ENCODE measurements around the gene NOS3. TPM values are rescaled to one million over a fixed set of nuclear protein-coding genes. Genes with fewer than 3 reads are reported as not detected.
A peak's percentile ranks its signal among the peaks of the same experiment; 100 is the strongest.

The NOS3 gene
- total RNA-seq, 1 experiment from 2014 or later = 3.2 TPM

DNA sequence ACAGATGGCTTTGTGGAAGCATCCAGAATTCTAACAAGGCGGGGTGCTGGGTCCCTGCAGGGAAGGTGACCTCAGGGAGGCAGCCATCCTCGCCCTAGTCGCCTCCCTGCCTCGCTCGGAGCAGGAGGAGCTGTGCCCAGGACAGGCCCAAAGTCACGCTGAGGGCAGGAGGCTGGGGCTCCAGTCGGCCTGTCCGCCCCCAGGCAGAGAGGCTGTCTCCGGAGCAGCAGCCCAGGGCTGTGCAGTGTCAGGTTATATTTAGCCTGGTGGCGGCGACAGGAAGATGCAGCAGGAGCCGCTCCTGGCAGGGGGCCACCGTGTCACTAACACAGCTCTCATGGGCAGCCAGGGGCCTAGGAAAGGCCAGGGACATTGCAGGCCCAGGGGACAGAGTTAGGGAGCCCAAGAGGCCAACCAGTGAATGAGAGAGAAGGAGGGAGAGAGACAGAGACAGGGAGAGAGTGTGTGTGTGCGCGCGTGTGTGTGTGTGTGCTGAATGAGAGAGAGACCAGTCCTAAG is 26.2 kb upstream of the NOS3 start:
- BruUV-seq (replicated peaks) = no TSS peak
- Histone ChIP-seq H3F3A (ENCODE audit: insufficient read depth, low read depth) (no peaks in the 10 kb centered on the region), H3K79me2 (ENCODE audit: low read depth) (no peaks in the 10 kb centered on the region), H3K4me2 (no peak overlapping the region), H3K4me1 (replicated peaks; ENCODE audit: insufficient read depth) (no peaks in the 10 kb centered on the region), H3K9me2 (ENCODE audit: insufficient read depth) (no peaks in the 10 kb centered on the region), H4K20me1 (ENCODE audit: insufficient read depth) (no peaks in the 10 kb centered on the region), H3K4me3 (no peak overlapping the region), H3K27ac (no peak overlapping the region), H3K27me3 (ENCODE audit: insufficient read depth, low read depth) (peaks cover 56% of the 10 kb centered on the region), H3K9me3 (ENCODE audit: insufficient read depth, low read depth) (no peaks in the 10 kb centered on the region), H3K36me3 (ENCODE audit: low read depth) (no peaks in the 10 kb centered on the region), H2AFZ (no peak overlapping the region)
- DNase-seq = peak in 1 of 2 experiments; percentile 34
- ChIA-PET POLR2A (ENCODE audit: unreplicated experiment) (no interaction called here), CTCF (interaction anchor here (0.5 to 1.3 kb wide), 2 partner anchors 45 to 1192 kb away, joined by 3 to 4 read pairs; no protein-coding TSS in a partner anchor)
- TF ChIP-seq, protein P1, sequence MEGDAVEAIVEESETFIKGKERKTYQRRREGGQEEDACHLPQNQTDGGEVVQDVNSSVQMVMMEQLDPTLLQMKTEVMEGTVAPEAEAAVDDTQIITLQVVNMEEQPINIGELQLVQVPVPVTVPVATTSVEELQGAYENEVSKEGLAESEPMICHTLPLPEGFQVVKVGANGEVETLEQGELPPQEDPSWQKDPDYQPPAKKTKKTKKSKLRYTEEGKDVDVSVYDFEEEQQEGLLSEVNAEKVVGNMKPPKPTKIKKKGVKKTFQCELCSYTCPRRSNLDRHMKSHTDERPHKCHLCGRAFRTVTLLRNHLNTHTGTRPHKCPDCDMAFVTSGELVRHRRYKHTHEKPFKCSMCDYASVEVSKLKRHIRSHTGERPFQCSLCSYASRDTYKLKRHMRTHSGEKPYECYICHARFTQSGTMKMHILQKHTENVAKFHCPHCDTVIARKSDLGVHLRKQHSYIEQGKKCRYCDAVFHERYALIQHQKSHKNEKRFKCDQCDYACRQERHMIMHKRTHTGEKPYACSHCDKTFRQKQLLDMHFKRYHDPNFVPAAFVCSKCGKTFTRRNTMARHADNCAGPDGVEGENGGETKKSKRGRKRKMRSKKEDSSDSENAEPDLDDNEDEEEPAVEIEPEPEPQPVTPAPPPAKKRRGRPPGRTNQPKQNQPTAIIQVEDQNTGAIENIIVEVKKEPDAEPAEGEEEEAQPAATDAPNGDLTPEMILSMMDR (conservative IDR thresholded peaks at IDR 0.05) = no peak
- TF ChIP-seq EZH2 (IDR thresholded peaks at IDR 0.05; ENCODE audit: low read depth) = no peak
- intact Hi-C loops (cut with micrococcal nuclease; ENCODE audit: unreplicated experiment) = no loop called here

- intact Hi-C loops (cut with micrococcal nuclease; ENCODE audit: unreplicated experiment) = no loop called here
- DNase-seq = peak in 1 of 2 experiments; percentile 29
- no peak overlapping the region for H3K4me2 ChIP-seq
- H3K79me2 ChIP-seq (ENCODE audit: low read depth) = no peaks in the 10 kb centered on the region
- H3K9me2 ChIP-seq (ENCODE audit: insufficient read depth) = no peaks in the 10 kb centered on the region
- BruUV-seq (replicated peaks) = no TSS peak
- H3F3A ChIP-seq (ENCODE audit: insufficient read depth, low read depth) = no peaks in the 10 kb centered on the region
- H3K36me3 ChIP-seq (ENCODE audit: low read depth) = no peaks in the 10 kb centered on the region
- H3K27ac ChIP-seq = no peak overlapping the region
- H4K20me1 ChIP-seq (ENCODE audit: insufficient read depth) = no peaks in the 10 kb centered on the region
- H3K27me3 ChIP-seq (ENCODE audit: insufficient read depth, low read depth) = peaks cover 60% of the 10 kb centered on the region
- no peak overlapping the region for H3K4me3 ChIP-seq
- H2AFZ ChIP-seq = no peak overlapping the region
- H3K9me3 ChIP-seq (ENCODE audit: insufficient read depth, low read depth) = no peaks in the 10 kb centered on the region
- no peaks in the 10 kb centered on the region for H3K4me1 ChIP-seq (replicated peaks; ENCODE audit: insufficient read depth)
- ChIA-PET POLR2A (ENCODE audit: unreplicated experiment) (no interaction called here), CTCF (interaction anchor here (0.6 to 1.3 kb wide), 2 partner anchors 45 to 59 kb away, joined by 4 to 7 read pairs; partner anchors contain the start of gene ATG9B)
- no peak for TF ChIP-seq EZH2 (IDR thresholded peaks at IDR 0.05; ENCODE audit: low read depth)
- TF ChIP-seq, protein P1 (conservative IDR thresholded peaks at IDR 0.05) = no peak
Observed at GRCh38 chr7:150965273-150965830, 25.5 kb upstream of the NOS3 start.

DNA sequence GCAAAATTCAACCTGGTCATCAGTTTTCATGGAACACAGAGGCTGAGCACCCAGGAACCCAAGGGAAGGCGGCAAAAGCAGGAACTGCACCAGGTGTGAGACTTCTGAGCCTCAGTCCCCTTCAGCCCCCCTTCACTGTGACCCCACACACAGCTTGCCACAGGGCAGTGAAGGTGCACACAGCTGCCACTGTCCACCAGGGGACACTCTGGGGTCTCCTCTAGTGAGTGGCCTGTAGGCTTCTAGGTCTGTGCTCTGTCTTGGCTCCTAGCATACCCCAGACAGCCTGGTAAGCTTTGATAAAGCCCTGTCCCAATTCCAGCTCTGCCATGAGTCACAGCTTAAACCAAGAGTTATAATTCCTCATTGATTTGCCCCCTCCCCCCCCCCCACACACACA is 24.8 kb upstream of the NOS3 start:
- no TSS peak for BruUV-seq (replicated peaks)
- TF ChIP-seq, protein P1 (conservative IDR thresholded peaks at IDR 0.05) = peak; percentile 47; the same call in 1 of the 2 replicates
- no peak for TF ChIP-seq EZH2 (IDR thresholded peaks at IDR 0.05; ENCODE audit: low read depth)
- ChIA-PET CTCF (interaction anchor here (0.6 kb wide), 1 partner anchor 58 kb away, joined by 7 read pairs; the partner anchor contains the start of gene ATG9B), POLR2A (ENCODE audit: unreplicated experiment) (no interaction called here)
- H3K36me3 ChIP-seq (ENCODE audit: low read depth) = no peaks in the 10 kb centered on the region
- no peaks in the 10 kb centered on the region for H3K9me3 ChIP-seq (ENCODE audit: insufficient read depth, low read depth)
- H3K79me2 ChIP-seq (ENCODE audit: low read depth) = no peaks in the 10 kb centered on the region
- H3F3A ChIP-seq (ENCODE audit: insufficient read depth, low read depth) = no peaks in the 10 kb centered on the region
- H3K4me1 ChIP-seq (replicated peaks; ENCODE audit: insufficient read depth) = no peaks in the 10 kb centered on the region
- H3K9me2 ChIP-seq (ENCODE audit: insufficient read depth) = no peaks in the 10 kb centered on the region
- no peak overlapping the region for H3K4me2 ChIP-seq
- H2AFZ ChIP-seq = no peak overlapping the region
- DNase-seq = peak in 1 of 2 experiments; percentile 28
- no peak overlapping the region for H3K4me3 ChIP-seq
- no peaks in the 10 kb centered on the region for H4K20me1 ChIP-seq (ENCODE audit: insufficient read depth)
- H3K27ac ChIP-seq = no peak overlapping the region
- peaks cover 66% of the 10 kb centered on the region for H3K27me3 ChIP-seq (ENCODE audit: insufficient read depth, low read depth)
- intact Hi-C loops (cut with micrococcal nuclease; ENCODE audit: unreplicated experiment) = loop anchor here (1.0 kb wide), 1 partner anchor 145 kb away; no protein-coding TSS in a partner anchor

Measured in PC-9 (cell line).